CD4-positive, alpha-beta T cell treated with Interleukin-6 for 4 hours (primary cell): ENCODE data around the gene GNAS-AS1.

Experiments
- DNase-seq: peaks from one replicate; pipeline ENCODE4 v3.0.0-alpha.2; 2020; ENCODE audit warnings: mixed read lengths

GNAS-AS1 gene

GRCh38 chr20:58807801-58808200, 42.9 kb downstream of the GNAS-AS1 start:
- no peak for DNase-seq

DNA sequence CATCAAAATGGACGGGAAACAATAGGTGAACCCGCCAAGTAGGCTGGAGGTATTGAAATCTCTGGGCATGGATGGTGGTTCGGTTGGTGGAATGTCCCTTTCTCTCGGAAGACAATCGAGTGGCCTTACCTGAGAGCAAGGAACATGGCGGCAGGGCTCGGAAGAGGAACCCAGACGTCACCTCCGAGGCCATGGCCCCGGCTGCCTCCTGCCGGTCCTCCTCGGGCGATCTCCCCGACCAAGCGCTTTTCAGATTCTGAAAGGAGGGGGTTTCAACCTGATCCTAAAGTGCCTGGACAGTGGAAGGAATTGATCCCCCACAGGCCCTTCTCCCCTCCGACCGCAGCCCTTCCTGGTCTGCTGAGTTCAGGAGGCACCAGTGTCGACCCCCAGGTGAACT, 47.2 kb downstream of the GNAS-AS1 start:
- DNase-seq, result no peak

- DNase-seq, result no peak
Measured at GRCh38 chr20:58802061-58802460, 48.6 kb downstream of the GNAS-AS1 start.

GRCh38 chr20:58800134-58800871, 50.4 kb downstream of the GNAS-AS1 start:
- DNase-seq, result no peak

GRCh38 chr20:58797371-58798338, 53.0 kb downstream of the GNAS-AS1 start:
- no peak for DNase-seq

DNA sequence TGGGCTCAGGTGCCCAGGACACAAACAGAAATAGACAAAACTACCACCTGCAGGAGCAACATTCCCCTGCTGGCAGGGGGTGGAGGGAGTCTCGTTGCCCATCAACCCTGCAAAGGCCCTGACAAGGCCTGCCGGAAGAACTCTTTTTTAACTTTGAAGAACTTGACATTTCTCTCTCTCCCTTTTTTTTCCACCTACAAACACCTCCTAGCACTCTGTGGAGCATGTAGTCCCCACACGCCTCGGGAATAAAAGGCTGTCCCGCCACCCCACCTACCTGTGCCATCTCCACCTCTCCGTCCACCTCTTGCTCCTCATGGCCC, 54.8 kb downstream of the GNAS-AS1 start:
- no peak for DNase-seq

- DNase-seq, result no peak
Measured at GRCh38 chr20:58795181-58795922, 55.4 kb downstream of the GNAS-AS1 start.

DNA sequence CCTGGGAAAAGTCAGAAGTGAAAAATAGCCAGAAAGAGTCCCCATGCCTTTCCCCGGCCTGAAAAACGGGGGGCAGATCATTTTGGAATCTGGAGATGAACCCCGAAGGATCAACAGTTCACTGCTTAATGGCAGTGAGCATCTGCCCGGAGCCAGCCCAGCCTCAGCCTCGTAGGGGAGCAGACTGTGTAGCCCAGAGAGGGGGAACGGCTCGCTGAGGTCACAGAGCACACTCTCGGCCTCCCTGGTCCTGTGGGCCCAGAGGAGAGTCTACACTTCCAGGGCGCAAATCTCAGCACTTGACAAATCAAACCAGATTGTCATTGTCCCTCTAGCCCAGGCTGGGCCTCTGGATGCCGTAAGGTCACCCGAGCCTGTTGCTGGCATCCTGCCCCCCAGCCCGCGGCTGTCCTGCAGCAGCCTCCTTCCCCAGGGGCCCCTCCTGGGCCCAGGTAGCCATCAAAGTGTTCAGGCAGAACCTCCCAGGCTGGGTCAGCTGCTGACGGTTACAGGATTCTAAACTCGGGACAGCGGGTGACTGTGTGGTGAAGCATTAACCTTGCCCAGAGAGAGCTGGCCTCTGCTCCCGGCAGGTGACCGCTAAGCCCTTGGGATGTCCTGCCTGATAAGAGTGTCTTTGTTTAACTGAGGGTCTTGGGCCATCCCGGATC, 56.1 kb downstream of the GNAS-AS1 start:
- no peak for DNase-seq

GRCh38 chr20:58793512-58794420, 56.9 kb downstream of the GNAS-AS1 start:
- no peak for DNase-seq

DNA sequence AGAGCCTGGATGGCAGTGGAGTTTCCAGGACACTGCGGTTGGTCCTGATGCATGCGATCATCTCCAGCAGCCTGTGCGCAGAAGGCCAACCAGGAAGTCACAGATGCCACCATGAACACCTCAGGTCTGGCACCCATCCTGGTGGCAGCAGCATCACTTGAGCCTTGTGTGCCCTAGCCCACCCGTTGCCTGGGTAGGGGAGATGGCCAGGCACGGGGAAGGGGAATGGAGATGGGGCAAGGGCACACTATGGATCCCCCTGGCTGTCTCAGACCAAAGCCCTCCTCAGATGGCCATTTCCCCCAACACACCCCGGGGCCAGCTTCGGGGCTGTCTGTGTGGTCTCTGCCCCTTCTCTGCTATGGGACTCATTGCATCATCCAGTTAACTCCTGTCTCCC, 58.3 kb downstream of the GNAS-AS1 start:
- DNase-seq, result no peak

GRCh38 chr20:58791286-58791685, 59.4 kb downstream of the GNAS-AS1 start:
- DNase-seq, result no peak

GRCh38 chr20:58790454-58790853, 60.2 kb downstream of the GNAS-AS1 start:
- no peak for DNase-seq

GRCh38 chr20:58788896-58789544, 61.7 kb downstream of the GNAS-AS1 start:
- no peak for DNase-seq

DNA sequence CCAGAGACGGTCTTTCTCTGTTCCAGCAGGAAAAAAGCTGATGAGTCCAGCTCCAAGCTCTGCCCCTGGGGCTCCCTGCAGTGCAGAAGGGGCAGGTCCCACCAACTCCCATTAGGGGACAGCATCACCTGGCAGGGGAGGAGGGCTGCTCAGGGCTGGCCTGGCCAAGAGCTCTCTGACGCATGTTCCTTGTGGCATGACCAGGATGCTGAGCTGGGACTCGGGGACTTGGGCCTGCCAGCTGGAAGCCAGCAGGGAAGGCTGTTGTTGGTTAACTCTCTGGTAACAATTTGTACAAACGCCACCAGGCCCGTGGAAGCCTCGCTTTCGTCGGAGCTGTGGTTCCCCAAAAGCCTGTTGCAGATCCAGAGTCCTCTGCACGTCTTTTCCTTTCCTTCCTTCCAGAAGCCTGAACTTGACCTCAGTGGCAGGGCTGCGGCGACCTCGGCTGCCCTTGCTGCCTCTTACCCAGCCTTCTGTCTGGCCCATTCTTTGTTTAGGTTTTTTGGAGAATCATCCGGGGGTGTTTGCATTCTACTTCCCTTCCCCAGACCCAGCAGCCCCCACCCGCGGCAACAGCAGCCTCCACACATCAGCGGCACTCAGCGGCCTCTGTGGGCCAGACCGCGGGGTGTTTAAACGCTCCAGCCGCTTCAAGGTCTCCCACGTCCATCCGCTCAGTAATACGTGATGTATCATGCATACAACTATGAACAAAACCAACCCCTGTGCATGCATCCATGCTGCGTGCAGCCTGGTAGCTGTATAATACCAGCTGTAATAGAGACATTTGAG, 63.3 kb downstream of the GNAS-AS1 start:
- DNase-seq, result no peak

- DNase-seq, result no peak
Measured at GRCh38 chr20:58784321-58785074, 66.2 kb downstream of the GNAS-AS1 start.

DNA sequence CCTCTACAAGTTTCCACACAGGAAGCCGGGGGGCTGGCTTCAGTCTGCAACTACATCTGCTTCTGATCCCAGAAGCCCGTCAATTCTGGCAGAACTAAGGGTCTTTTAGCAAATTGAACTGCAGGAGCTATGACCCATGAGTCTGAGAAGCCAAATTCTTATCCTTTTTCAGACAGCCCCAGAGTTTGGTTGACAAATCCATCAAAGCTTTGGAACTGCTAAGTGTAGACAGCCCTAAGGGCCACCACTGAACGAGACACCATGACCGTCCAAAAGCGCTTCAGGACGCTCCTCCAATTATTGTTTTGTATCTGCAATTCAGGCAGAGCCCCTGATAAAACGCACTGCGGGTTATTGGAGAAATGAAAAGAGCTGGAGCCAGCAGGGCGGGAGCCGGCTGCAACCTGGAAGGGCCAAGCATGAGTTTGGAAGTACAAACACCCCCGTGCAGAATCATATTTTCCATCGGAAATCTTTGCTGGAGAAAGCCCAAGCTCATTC, 67.1 kb downstream of the GNAS-AS1 start:
- DNase-seq, result no peak

DNA sequence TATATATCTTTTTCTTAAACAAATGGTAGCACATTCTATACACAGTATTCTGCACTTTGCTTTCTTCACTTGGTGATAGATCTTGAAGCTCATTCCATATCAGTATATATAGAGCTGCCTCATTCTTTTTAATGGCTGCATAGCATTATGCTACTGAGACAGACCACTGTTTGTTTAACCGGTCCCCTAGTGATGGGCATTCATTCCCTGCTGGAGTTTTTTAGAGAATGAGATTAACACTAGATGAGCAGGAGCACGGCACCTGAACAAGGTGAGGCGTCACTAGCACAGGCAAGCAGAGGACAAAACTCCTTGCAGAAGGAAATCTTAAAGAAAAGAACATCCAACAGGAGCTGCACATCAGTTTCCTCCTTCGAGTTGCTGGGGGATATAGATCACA, 69.6 kb downstream of the GNAS-AS1 start:
- no peak for DNase-seq

GRCh38 chr20:58778760-58779159, 71.9 kb downstream of the GNAS-AS1 start:
- no peak for DNase-seq

GRCh38 chr20:58777657-58778056, 73.0 kb downstream of the GNAS-AS1 start:
- DNase-seq, result no peak
